ENCODE measurements around the gene CEACAM8.
"Not testable (repeated sequence)": the region's sequence is repeated elsewhere in the genome, so short reads cannot be mapped to it uniquely, and the experiment has no call there.

Gene CEACAM8

GRCh38 chr19:42568006-42568405, 26.7 kb downstream of the CEACAM8 start:
- Histone ChIP-seq H3K9me3 (ENCODE audit: control insufficient read depth, low read depth, low read length) (no peaks in the 10 kb centered on the region), H3K9ac (ENCODE audit: low read length) (no peak overlapping the region), H3K4me1 (ENCODE audit: control insufficient read depth, low read depth, low read length) (no peaks in the 10 kb centered on the region), H3K27ac (ENCODE audit: low read length) (no peak overlapping the region), H3K27me3 (ENCODE audit: control insufficient read depth, insufficient read depth, low read length) (no peaks in the 10 kb centered on the region), H3K4me3 (ENCODE audit: low read length) (no peak overlapping the region), H3K36me3 (ENCODE audit: control insufficient read depth, low read depth, low read length) (no peaks in the 10 kb centered on the region)

GRCh38 chr19:42567567-42567966, 27.2 kb downstream of the CEACAM8 start:
- Histone ChIP-seq H3K27me3 (ENCODE audit: control insufficient read depth, insufficient read depth, low read length) (no peaks in the 10 kb centered on the region), H3K36me3 (ENCODE audit: control insufficient read depth, low read depth, low read length) (no peaks in the 10 kb centered on the region), H3K4me1 (ENCODE audit: control insufficient read depth, low read depth, low read length) (no peaks in the 10 kb centered on the region), H3K4me3 (ENCODE audit: low read length) (no peak overlapping the region), H3K9ac (ENCODE audit: low read length) (no peak overlapping the region), H3K27ac (ENCODE audit: low read length) (no peak overlapping the region), H3K9me3 (ENCODE audit: control insufficient read depth, low read depth, low read length) (no peaks in the 10 kb centered on the region)

DNA sequence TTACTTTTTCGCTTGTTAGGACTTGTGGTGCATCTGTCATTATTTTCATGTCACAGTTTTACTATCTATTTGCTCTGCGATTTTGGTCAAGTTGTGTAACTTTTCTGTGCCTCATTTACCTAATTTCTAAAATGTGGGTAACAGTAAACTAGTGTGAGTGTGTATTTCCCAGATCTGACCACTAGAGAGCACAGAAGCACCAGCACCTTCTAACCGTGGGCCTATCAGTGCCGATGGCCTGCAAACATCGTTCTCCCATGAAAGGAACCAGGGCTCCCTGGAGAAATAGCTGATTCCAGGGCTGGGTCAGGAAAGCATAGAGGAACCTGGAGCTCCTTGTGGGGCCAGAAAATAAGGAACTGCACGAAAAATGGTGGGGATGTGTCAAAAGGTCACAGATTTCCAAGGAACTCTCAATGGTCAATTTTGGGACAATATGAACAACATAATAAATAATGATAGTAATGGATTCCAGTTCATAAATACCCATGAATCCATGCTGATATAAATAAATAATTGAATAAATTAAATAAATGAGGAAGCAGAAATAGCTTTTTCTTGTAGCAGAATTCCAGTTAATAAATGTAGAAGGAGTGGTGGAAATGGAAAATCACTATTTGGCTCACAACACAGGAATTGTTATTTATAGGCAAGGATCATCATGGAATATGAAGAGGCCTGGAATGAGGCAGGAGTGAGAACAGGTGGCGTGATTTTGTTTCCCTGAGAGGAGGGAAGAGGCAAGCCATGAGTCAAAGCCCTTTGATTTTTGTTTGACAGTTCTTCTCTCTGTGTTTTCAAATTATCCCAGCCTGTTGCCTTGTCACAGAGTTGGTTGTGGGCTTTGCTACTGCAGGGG, 31.1 kb downstream of the CEACAM8 start:
- Histone ChIP-seq H3K27ac (ENCODE audit: low read length) (no peak overlapping the region), H3K9ac (ENCODE audit: low read length) (no peak overlapping the region), H3K4me1 (ENCODE audit: control insufficient read depth, low read depth, low read length) (peaks cover 12% of the 10 kb centered on the region), H3K4me3 (ENCODE audit: low read length) (no peak overlapping the region), H3K9me3 (ENCODE audit: control insufficient read depth, low read depth, low read length) (no peaks in the 10 kb centered on the region), H3K36me3 (ENCODE audit: control insufficient read depth, low read depth, low read length) (no peaks in the 10 kb centered on the region), H3K27me3 (ENCODE audit: control insufficient read depth, insufficient read depth, low read length) (no peaks in the 10 kb centered on the region)

GRCh38 chr19:42561512-42561911, 33.2 kb downstream of the CEACAM8 start:
- Histone ChIP-seq H3K9ac (ENCODE audit: low read length) (no peak overlapping the region), H3K4me1 (ENCODE audit: control insufficient read depth, low read depth, low read length) (peaks cover 17% of the 10 kb centered on the region), H3K36me3 (ENCODE audit: control insufficient read depth, low read depth, low read length) (no peaks in the 10 kb centered on the region), H3K9me3 (ENCODE audit: control insufficient read depth, low read depth, low read length) (no peaks in the 10 kb centered on the region), H3K27me3 (ENCODE audit: control insufficient read depth, insufficient read depth, low read length) (no peaks in the 10 kb centered on the region), H3K4me3 (ENCODE audit: low read length) (no peak overlapping the region), H3K27ac (ENCODE audit: low read length) (no peak overlapping the region)

GRCh38 chr19:42560731-42561130, 34.0 kb downstream of the CEACAM8 start:
- Histone ChIP-seq H3K9me3 (ENCODE audit: control insufficient read depth, low read depth, low read length) (no peaks in the 10 kb centered on the region), H3K9ac (ENCODE audit: low read length) (no peak overlapping the region), H3K27me3 (ENCODE audit: control insufficient read depth, insufficient read depth, low read length) (no peaks in the 10 kb centered on the region), H3K36me3 (ENCODE audit: control insufficient read depth, low read depth, low read length) (no peaks in the 10 kb centered on the region), H3K27ac (ENCODE audit: low read length) (no peak overlapping the region), H3K4me1 (ENCODE audit: control insufficient read depth, low read depth, low read length) (peaks cover 18% of the 10 kb centered on the region), H3K4me3 (ENCODE audit: low read length) (no peak overlapping the region)

DNA sequence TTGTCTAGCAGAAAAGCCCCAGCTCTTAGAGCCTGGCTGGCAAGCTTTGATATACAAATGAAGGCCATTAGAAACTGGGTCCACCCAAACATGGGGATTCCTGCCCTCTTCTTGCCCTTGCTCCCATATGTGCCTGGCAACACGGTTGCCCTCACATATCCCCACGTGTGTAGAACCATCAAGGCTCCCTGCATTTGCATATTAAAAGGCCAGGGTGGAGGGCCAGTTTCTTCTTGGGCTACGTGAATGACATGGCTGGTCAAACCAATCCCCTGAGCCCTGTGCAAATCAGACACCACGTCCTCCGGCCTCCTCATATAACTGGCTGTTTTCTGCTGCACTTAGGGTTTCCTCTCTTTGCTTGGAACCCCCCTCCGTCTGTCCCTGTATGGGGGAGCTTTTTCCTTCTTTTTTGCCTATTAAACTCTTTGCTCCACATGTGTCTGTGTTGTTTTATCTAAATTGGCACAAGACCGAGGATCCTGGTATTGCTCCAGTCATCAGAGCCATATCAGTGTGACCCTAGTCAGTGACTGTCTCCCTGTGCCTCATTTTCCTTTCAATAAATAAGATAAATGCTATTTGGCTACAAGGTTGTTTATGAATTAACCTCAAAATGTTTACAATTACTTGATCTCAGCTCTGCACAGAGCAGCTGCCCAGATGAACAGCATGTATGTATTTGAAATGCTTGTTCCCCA, 36.1 kb downstream of the CEACAM8 start:
- no peak overlapping the region for H3K27ac ChIP-seq (ENCODE audit: low read length)
- peaks cover 22% of the 10 kb centered on the region for H3K4me1 ChIP-seq (ENCODE audit: control insufficient read depth, low read depth, low read length)
- H3K9me3 ChIP-seq (ENCODE audit: control insufficient read depth, low read depth, low read length): no peaks in the 10 kb centered on the region
- no peak overlapping the region for H3K9ac ChIP-seq (ENCODE audit: low read length)
- H3K36me3 ChIP-seq (ENCODE audit: control insufficient read depth, low read depth, low read length): no peaks in the 10 kb centered on the region
- H3K27me3 ChIP-seq (ENCODE audit: control insufficient read depth, insufficient read depth, low read length): no peaks in the 10 kb centered on the region
- no peak overlapping the region for H3K4me3 ChIP-seq (ENCODE audit: low read length)

DNA sequence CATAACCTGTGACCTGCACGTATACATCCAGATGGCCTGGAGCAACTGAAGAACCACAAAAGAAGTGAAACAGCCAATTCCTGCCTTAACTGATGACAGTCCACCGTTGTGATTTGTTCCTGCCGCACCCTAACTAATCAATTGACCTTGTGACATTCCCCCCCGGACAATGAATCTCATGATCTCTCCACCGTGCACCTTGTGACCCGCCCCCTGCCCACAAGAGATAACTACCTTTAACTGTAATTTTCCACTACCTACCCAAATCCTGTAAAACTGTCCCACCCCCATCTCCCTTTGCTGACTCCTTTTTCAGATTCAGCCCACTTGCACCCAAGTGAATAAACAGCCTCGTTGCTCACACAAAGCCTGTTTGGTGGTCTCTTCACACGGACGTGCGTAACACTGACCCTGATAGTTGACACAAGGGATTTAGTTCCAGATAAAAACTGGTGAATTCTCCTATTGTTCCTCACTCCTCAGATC, 37.3 kb downstream of the CEACAM8 start:
- H3K9ac ChIP-seq (ENCODE audit: low read length); H3K4me3 ChIP-seq (ENCODE audit: low read length): not testable (repeated sequence)

GRCh38 chr19:42555801-42556200, 38.9 kb downstream of the CEACAM8 start:
- H3K4me1 ChIP-seq (ENCODE audit: control insufficient read depth, low read depth, low read length): peaks cover 28% of the 10 kb centered on the region
- no peak overlapping the region for H3K9ac ChIP-seq (ENCODE audit: low read length)
- H3K27ac ChIP-seq (ENCODE audit: low read length): no peak overlapping the region
- no peaks in the 10 kb centered on the region for H3K9me3 ChIP-seq (ENCODE audit: control insufficient read depth, low read depth, low read length)
- no peaks in the 10 kb centered on the region for H3K27me3 ChIP-seq (ENCODE audit: control insufficient read depth, insufficient read depth, low read length)
- H3K4me3 ChIP-seq (ENCODE audit: low read length): no peak overlapping the region
- no peaks in the 10 kb centered on the region for H3K36me3 ChIP-seq (ENCODE audit: control insufficient read depth, low read depth, low read length)

More for the DNA sequence above, 37.3 kb downstream of the CEACAM8 start:
- H3K27me3 ChIP-seq (ENCODE audit: control insufficient read depth, insufficient read depth, low read length); H3K36me3 ChIP-seq (ENCODE audit: control insufficient read depth, low read depth, low read length); H3K27ac ChIP-seq (ENCODE audit: low read length); H3K9me3 ChIP-seq (ENCODE audit: control insufficient read depth, low read depth, low read length): not testable (repeated sequence)
- peaks cover 28% of the 10 kb centered on the region for H3K4me1 ChIP-seq (ENCODE audit: control insufficient read depth, low read depth, low read length)

GRCh38 chr19:42555317-42555716, 39.4 kb downstream of the CEACAM8 start:
- Histone ChIP-seq H3K9me3 (ENCODE audit: control insufficient read depth, low read depth, low read length) (no peaks in the 10 kb centered on the region), H3K4me3 (ENCODE audit: low read length) (no peak overlapping the region), H3K36me3 (ENCODE audit: control insufficient read depth, low read depth, low read length) (no peaks in the 10 kb centered on the region), H3K9ac (ENCODE audit: low read length) (no peak overlapping the region), H3K27ac (ENCODE audit: low read length) (no peak overlapping the region), H3K4me1 (ENCODE audit: control insufficient read depth, low read depth, low read length) (peaks cover 28% of the 10 kb centered on the region), H3K27me3 (ENCODE audit: control insufficient read depth, insufficient read depth, low read length) (no peaks in the 10 kb centered on the region)

DNA sequence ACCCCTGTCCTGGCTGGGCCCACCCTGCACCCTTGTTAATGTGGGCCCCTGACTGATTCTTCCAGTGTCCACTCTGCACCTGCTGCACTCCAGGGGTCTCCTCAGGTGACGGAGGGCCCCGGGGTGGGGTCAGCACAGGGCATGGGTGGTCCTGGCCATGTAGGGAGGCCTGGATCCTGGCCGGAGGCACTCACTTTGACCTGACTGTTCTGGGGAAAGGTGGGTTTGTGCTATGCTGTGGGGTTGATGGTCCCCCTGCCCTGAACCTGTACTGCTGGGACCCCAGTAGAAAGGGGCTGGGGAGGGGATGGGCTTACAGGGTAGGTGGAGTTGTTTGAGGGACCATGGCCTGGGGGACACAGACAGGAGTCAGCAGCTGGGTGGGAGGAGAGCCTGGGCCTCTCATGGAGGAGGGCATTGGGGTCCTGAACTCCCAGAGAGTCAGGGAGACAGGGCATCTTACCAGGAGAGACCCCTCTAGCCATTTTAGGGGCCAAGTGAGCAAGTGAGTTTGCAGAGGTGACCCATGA, 40.6 kb downstream of the CEACAM8 start:
- Histone ChIP-seq H3K27me3 (ENCODE audit: control insufficient read depth, insufficient read depth, low read length) (no peaks in the 10 kb centered on the region), H3K9ac (ENCODE audit: low read length) (no peak overlapping the region), H3K4me3 (ENCODE audit: low read length) (no peak overlapping the region), H3K4me1 (ENCODE audit: control insufficient read depth, low read depth, low read length) (peaks cover 20% of the 10 kb centered on the region), H3K36me3 (ENCODE audit: control insufficient read depth, low read depth, low read length) (no peaks in the 10 kb centered on the region), H3K9me3 (ENCODE audit: control insufficient read depth, low read depth, low read length) (no peaks in the 10 kb centered on the region), H3K27ac (ENCODE audit: low read length) (no peak overlapping the region)

- no peak overlapping the region for H3K4me3 ChIP-seq (ENCODE audit: low read length)
- no peak overlapping the region for H3K27ac ChIP-seq (ENCODE audit: low read length)
- no peaks in the 10 kb centered on the region for H3K36me3 ChIP-seq (ENCODE audit: control insufficient read depth, low read depth, low read length)
- no peaks in the 10 kb centered on the region for H3K27me3 ChIP-seq (ENCODE audit: control insufficient read depth, insufficient read depth, low read length)
- no peaks in the 10 kb centered on the region for H3K9me3 ChIP-seq (ENCODE audit: control insufficient read depth, low read depth, low read length)
- no peak overlapping the region for H3K9ac ChIP-seq (ENCODE audit: low read length)
- H3K4me1 ChIP-seq (ENCODE audit: control insufficient read depth, low read depth, low read length): peaks cover 14% of the 10 kb centered on the region
These were observed 41.3 kb downstream of the CEACAM8 start for GRCh38 chr19:42553292-42554045.

All from iPS-18a (cell line).